HEK293T (cell line): Measurements from ENCODE around the gene TUT1.
"Not testable (repeated sequence)": the region's sequence is repeated elsewhere in the genome, so short reads cannot be mapped to it uniquely, and the experiment has no call there.

Experiments
- BHLHE40 ChIP-seq: fragments of 450-650 bp; IDR thresholded peaks from 2 replicates; pipeline ENCODE4 v1.6.1; 2016; ENCODE audit warnings: mild to moderate bottlenecking, moderate library complexity, borderline replicate concordance
- FOXK2 ChIP-seq: fragments of 450-650 bp; IDR thresholded peaks from 2 replicates; pipeline ENCODE4 v1.6.1; 2016; ENCODE audit warnings: mild to moderate bottlenecking

- not testable (repeated sequence) for TF ChIP-seq BHLHE40, FOXK2
Observed at GRCh38 chr11:62616957-62617356, 25.6 kb upstream of the TUT1 start.
